Measurements from ENCODE around the gene FTO.

The FTO gene

DNA sequence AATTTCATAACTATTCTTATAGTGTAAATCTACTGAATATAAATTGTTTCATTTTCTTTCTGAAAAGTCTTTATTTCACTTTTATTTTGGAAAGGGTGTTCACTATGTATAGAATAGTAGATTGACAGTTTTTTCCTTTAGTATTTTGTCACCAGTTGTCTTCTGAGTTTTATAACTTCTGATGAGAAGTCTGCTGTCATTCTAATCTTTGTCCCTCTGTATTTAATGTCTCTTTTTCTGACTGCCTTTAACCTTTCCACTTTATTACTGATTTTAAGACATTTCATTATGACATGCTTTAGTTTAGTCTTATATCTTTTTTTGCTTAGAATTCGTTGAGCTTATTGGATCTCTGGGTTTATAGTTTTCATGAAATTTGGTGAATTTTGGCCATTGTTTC lies 166.9 kb downstream of the FTO start:
- POLR2A ChIA-PET (ENCODE audit: low non-redundant PET): no interaction called here
- CTCF ChIA-PET: no interaction called here
- H3K27ac ChIP-seq: no peak overlapping the region
- TF ChIP-seq CTCF (conservative IDR thresholded peaks at IDR 0.05; ENCODE audit: low read depth): no peak
- no peak for DNase-seq (ENCODE audit: low spot score)

DNA sequence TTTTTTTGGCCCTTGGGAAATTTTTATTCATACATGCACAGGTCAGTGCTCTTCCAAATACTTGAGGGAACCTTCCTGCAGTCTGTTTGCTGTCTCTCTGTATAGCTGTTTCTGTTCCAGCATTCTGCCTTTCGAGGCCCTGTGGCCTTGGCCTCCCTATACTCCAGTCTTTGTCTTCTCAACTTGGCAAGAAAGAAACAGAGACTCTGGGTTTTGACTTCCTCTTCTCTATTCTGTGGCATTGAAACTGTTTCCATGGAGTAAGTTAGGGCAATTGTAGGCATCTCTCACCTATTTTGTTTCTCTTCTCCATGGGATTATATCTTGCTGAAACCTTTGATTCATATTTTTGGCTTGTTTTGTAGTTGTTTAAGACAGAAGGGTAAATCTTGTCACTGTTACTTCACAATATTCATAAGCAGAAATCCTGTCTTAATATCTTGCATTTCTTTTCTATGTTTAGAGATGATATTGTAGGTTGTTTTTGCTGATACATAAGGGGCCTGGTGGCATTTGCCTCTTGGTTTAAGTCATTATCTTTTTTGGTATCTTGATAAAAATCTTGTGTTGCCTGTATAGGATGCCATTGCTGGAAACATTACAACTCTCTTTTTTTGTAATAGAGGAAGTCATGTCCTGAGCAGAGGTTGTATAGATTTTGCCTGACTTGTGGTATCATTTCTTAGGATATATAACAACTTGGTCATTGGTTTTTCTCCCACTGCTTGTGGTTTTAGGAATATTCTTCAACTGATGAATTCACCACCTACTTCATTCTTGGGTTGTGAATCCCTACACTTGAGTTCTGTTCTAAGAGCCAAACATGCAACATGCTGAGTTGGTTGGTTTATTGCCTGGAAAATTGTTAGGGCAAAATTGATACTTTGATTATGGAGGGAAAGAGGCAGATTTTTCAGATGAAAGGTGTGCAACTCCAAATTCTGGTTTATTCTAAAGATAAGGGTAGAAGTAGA lies 168.6 kb downstream of the FTO start:
- DNase-seq (ENCODE audit: low spot score): no peak
- CTCF ChIA-PET: no interaction called here
- no peak overlapping the region for H3K27ac ChIP-seq
- no peak for TF ChIP-seq CTCF (conservative IDR thresholded peaks at IDR 0.05; ENCODE audit: low read depth)
- POLR2A ChIA-PET (ENCODE audit: low non-redundant PET): no interaction called here

GRCh38 chr16:53876811-53877210 lies 172.9 kb downstream of the FTO start:
- CTCF ChIA-PET: interaction anchor here (0.6 kb wide), 1 partner anchor 32 kb away, joined by 3 read pairs; no protein-coding TSS in a partner anchor

DNA sequence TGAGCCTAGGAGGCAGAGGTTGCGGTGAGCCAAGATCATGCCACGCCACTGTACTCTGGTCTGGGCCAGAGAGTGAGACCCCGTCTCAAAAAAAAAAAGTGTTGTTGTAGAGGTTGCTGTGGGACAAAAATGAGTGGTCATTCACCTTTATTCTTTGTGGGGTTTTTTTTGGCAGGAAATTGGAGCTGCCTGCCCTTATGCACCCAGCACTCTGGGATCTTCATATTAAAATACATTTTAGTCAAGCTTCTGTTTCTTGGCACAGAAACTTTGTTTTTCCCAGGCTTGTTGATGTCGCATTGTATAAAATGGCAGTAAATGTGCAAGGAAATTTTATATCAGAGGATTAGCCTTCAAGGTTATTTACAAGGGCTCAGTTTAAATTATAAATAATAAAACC lies 174.3 kb downstream of the FTO start:
- H3K27ac ChIP-seq: no peak overlapping the region
- DNase-seq (ENCODE audit: low spot score): no peak
- no peak for TF ChIP-seq CTCF (conservative IDR thresholded peaks at IDR 0.05; ENCODE audit: low read depth)
- ChIA-PET POLR2A (ENCODE audit: low non-redundant PET) (no interaction called here), CTCF (no interaction called here)

More at GRCh38 chr16:53876811-53877210, 172.9 kb downstream of the FTO start:
- no peak overlapping the region for H3K27ac ChIP-seq
- TF ChIP-seq CTCF (conservative IDR thresholded peaks at IDR 0.05; ENCODE audit: low read depth): no peak
- POLR2A ChIA-PET (ENCODE audit: low non-redundant PET): no interaction called here
- no peak for DNase-seq (ENCODE audit: low spot score)

- no peak for TF ChIP-seq CTCF (conservative IDR thresholded peaks at IDR 0.05; ENCODE audit: low read depth)
- peak; percentile 48 for DNase-seq (ENCODE audit: low spot score)
- POLR2A ChIA-PET (ENCODE audit: low non-redundant PET): no interaction called here
- no peak overlapping the region for H3K27ac ChIP-seq
- CTCF ChIA-PET: interaction anchor here (0.6 kb wide), 1 partner anchor 89 kb away, joined by 4 read pairs; no protein-coding TSS in a partner anchor
Measured at GRCh38 chr16:53881371-53881770, 177.4 kb downstream of the FTO start.

GRCh38 chr16:53882310-53882709 lies 178.4 kb downstream of the FTO start:
- POLR2A ChIA-PET (ENCODE audit: low non-redundant PET): no interaction called here
- DNase-seq (ENCODE audit: low spot score): no peak
- H3K27ac ChIP-seq: no peak overlapping the region
- no peak for TF ChIP-seq CTCF (conservative IDR thresholded peaks at IDR 0.05; ENCODE audit: low read depth)
- CTCF ChIA-PET: no interaction called here

Measured in RWPE1 (cell line).